ENCODE data around the gene PDGFRB.
A peak's percentile ranks its signal among the peaks of the same experiment; 100 is the strongest.

PDGFRB gene

GRCh38 chr5:150082374-150082773 lies 73.3 kb downstream of the PDGFRB start:
- no peak for DNase-seq (ENCODE audit: low spot score)

DNA sequence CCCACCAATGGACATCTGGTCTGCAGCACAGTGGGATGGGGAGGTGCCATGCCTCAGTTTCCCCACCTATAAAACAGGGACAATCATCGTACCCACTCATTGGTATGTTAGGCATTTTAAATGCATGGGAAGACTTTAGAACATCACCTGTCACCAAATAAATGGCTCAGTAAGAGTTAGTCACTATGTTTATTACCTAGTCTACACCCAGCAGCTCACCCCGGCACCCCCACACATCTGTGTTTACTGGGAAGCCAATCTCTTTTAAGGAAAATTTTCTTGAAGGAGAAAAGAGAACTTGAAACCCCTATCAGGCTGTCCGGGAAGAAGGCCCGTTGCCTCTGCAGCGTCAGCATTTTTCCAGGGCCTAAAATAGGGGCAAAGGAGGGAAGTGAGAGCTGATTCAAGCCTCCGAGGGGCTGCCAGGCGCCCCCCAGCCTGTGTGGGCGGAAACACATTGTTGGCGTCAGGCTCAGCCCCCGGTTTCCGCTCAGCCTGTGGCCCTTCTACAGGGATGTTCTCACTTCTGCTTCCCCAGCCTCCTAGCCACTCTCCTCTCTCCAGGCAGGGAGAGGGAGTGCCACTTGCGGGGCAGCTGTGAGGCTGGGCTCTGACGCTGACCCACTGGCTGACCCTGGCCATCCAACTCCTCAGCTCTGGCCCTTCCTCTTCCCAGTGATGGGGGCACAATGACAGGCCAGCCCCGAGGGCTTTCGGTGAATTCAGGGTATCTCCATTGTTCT lies 73.9 kb downstream of the PDGFRB start:
- peak; percentile 39 for DNase-seq (ENCODE audit: low spot score)

- DNase-seq (ENCODE audit: low spot score), result no peak
Observed at GRCh38 chr5:150080696-150081435, 74.8 kb downstream of the PDGFRB start.

DNA sequence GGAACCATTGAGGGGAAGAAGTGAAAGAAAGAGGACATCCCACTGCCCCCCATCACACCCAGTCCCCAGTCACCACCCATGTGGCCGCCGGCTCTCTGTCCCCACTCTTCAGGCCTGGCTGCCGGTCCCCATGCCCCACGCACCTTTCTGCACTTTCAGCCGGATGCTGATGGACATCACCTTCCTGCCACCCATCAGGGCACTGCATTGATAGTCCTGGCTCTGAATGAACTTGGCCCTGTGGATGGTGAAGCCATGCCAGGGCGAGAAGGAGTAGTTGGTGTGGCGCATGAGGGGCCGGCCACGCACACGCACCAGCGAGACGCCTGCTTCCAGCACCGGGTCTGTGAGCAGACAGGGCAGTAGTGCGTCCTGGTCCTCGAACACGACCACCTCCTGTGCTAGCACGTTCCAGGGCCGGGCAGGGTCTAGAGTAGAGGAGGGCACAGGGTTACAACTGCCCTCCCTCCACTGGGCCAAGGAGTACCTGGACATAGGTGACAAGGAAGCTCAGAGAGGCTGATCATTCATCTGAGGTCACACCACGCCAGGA lies 75.7 kb downstream of the PDGFRB start:
- no peak for DNase-seq (ENCODE audit: low spot score)

DNA sequence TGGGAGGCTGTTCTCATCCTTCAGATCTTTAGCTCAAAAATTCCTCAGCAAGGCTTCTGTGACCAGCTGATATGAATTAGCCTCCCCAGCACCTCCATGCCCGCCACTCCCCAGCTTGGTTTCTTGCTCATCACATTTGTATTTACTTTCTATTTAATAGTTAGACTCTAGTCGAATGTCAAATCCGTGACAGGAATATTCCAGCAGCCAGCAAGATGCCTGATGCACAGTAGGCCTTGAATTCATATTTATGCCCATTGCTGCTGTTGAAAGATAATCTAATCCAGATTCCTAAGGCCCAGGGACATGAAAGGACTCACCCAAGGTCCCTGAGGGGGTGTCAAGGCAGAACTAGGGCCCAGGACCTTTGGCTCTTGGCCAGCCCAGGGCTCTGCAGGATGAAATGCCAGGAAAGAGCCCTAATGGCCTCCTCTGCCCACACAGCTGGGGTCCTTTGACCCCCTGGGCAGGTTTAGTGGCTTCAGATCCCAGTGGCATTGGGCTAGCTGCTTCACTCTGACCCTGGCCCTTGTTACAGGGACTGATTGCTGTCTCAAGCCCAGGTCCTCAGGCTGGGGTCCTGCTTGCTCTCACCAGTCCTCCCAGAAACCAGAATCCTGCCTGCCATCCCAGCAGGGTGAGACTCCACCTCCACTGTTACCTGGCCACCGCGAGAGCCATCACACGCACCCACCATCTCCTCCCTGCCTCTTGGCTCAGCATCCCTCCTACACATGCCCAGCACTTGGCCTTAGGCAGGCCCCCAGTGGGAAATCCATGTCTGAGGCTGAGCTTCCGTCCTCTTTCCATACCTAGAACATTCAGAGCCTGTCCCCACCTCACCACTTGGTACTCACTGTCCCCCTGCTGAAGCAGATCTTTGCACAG lies 76.6 kb downstream of the PDGFRB start:
- DNase-seq (ENCODE audit: low spot score), result no peak

DNA sequence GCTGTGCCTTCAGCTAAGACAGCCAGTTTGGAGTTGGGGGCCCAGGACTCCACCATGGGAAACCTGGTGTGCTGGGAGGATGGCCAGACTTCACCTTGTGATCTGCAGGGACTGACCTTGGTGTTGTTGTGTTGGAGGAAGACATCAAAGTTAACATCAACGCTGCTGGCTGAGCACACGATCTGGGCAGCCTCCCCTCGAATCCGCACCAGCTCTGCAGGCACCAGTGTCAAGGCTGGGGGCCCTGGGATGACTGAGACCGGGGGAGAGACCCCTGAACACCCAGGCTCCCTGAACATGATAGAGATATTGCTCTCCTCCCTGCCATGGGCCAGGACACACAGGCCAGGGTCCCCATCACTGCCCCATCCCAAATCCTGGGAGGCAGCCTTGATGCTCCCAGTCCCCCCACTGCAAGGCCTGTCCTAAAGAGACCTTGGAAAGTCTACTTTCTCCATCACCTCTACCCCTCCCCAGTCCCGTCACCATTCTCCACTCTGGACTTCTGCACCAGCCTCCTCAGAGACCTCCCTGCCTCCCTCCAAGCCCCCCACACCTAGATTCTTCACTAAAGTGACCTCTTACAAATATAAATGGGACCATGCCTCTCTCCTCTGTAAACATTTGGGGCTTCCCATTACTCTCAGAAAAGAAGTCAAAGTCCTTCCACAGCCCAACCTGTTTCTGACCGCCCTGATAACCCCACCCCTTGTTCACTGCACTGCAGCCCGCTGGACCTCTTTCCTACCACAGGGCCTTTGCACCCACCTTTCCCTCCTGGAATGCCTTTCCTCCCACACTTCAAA lies 77.4 kb downstream of the PDGFRB start:
- no peak for DNase-seq (ENCODE audit: low spot score)

- DNase-seq (ENCODE audit: low spot score), result no peak
Observed at GRCh38 chr5:150077060-150077459, 78.6 kb downstream of the PDGFRB start.

DNA sequence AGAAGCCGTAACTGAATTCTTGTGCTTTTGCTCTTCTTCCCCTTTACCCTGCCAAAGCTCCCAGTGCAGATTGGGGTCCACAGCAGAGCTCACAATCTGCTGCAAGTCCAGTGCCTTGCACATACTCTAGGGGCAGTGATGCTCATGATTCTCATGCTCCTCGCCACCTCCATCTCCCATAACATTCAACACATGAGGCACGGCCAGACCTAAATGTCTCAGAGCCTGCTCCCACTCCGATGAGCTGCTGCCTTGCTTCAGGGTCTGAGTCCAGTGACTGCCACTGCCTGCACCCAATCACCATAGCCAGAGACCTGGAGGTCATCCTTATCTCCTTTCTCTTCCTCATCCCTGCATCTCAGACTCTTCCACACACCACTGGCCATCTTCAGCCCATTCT lies 79.8 kb downstream of the PDGFRB start:
- DNase-seq (ENCODE audit: low spot score), result no peak

- no peak for DNase-seq (ENCODE audit: low spot score)
Observed at GRCh38 chr5:150075233-150075632, 80.4 kb downstream of the PDGFRB start.

DNA sequence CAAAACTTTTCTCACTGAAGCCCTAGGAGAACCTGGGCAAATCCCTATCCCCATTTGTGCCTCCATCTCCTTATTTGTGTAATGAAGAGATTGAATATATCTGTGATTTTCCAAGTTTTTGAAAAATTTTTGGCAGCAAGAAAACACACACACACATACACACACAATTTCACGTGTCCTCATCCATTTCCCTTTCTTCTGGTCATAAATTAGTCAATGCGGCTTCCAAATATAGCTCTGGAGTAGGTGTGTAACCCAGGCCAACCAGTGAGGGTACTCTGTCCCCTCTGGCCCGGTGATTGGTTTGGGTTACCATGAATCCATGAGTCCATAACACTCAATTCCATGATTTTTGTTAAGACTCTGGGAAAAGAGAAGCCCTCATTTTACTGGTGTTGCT lies 82.0 kb downstream of the PDGFRB start:
- DNase-seq (ENCODE audit: low spot score), result no peak

DNA sequence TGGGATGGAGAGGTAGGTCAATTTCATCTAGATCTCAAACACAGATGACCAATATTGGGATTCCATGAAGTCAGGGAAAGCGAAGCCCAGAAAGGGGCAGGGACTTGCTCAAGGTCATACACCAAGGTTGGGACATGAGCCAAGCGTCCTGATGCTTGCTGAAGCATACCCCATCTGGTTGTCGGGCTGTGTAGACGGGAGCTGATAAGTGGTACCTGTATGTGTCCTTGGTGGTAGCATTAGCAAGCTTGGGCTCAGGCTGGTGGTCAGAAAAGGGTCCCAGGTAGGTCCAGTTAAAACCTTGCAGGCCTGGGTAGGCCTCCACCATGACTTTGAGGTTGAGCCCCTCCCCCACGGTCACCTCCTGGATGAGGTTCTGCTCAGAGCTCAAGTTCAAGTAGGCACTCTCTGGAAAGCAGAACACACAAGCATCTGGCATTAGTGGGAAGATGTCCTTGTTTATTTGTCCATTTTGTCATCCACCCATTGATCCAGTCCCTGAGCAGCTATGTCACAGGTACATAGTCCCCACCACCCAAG lies 82.5 kb downstream of the PDGFRB start:
- no peak for DNase-seq (ENCODE audit: low spot score)

DNA sequence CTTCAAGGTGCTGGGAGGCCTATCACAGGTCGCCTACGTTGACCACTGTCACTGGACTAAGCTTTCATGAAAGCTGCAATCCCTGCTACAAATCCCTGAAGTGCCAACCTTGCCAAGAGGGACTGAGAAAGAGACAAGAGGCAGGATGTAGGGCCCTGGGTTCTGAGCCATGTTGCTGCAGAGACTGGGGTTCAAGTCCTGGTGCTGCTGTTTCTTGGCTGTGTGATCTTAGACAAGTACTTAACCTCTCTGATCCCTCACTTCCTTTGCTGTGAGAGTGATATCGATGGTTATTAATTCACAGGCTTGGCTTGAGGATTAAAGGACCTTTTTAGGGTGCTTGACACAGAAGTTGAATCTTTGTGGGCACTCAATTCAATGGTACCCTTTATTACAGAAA lies 84.8 kb downstream of the PDGFRB start:
- DNase-seq (ENCODE audit: low spot score), result no peak

DNA sequence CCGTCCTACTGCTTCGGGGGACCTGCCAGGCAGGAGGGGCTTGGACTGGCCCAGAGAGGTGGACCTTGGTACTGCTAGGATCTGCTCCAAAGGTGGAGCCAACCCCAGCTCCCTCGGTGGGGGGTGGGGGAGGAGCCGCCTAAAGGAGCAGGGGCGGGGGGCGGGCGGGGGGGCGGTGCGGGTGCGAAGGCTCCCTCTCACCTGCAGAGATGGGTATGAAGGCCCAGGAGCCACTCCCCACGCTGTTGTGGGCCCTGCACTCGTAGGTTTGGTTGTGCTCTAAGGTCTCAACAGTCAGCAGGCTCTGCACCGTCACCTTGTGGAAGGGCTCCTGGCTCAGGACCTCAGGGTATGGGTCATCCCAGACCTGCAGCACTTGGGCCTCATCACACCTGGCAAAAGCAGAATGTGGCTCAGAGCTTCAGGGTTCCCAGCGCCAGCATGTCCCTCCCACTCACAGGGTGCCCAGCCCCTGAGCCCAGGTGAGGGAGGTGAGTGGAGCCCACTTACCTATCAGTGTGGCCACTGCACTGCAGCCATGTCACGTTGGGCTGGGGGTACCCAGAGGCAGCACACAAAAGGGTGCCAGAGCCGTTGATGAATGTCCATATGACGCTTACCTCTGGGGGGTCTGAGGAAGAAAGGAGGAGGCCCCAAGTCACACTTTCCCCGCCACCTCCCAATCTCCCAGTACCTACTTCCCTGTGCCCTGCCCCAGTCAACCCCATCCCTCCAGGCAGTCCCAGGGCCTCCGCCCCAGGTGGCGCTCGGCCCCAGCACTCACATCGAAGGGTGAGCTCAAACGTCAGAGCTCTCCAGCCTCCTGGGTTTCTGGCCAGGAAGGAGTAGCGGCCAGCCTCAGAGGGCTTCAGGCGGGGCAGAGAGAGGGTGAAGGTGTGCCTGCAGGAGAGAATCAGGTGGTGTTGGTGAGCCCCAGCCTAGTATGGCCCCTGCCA lies 85.7 kb downstream of the PDGFRB start:
- DNase-seq (ENCODE audit: low spot score), result no peak

GRCh38 chr5:150068961-150069645 lies 86.5 kb downstream of the PDGFRB start:
- no peak for DNase-seq (ENCODE audit: low spot score)

DNA sequence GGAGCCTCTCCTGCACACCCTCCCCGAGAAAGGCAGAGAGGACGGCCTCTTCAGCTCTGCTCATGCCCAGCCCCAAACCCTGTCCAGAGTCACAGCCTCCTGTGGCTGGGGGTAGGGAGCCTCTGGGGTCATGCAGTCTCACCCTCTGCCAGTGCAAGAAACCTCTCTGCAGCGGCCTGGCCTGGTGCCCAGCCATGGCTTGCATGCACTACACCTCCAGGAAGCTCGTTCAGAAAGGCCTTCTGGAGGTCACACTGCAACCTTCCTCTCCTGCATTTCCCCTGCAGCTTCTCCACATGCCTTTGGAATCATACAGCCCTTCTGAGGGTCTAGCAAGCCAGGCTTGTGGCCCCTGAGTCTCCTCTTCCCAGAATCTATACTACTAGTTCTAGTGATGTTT lies 87.2 kb downstream of the PDGFRB start:
- no peak for DNase-seq (ENCODE audit: low spot score)

DNA sequence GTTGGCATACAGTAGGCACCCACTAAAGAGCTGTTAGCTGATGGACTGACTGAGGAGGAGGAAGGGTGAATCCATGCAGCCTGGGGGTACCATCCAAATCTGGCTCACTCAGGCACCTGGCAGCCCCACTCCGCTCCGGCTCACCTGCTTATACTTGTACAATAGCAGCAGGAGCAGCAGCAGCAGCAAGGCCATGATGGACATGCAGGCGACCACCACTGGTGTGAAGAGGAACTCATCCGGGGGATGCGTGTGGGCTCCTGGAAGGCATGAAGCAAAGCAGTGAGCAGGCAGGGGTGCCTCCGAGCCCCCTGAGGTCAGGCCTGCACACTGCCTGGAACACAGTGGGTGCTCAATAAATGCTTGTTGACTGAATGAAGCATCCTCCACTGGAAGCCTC lies 87.6 kb downstream of the PDGFRB start:
- no peak for DNase-seq (ENCODE audit: low spot score)

DNA sequence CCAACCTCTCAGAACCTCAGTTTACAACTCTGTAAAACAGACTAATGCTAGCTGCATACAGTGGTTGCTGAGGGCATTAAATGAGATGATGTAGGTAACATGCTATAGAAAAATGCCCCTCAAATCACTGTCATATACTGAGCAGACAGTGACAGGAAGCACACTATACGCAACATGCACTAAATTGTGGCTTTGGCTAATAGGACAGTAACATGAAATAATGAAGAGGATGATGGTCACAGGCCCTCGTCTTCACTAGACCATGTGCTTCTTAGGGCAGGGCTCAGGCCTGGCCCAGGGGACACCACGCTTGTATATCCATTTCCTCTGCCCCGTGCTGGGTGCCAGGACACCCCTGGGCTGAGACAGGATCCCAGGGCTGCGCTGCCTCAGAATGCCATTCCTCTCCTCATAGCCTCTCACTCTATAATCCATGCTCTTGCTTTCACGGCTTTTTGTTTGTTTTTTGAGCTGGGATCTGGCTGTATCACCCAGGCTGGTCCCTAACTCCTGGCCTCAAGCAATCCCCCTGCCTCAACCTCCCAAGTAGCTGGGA lies 88.2 kb downstream of the PDGFRB start:
- no peak for DNase-seq (ENCODE audit: low spot score)

DNA sequence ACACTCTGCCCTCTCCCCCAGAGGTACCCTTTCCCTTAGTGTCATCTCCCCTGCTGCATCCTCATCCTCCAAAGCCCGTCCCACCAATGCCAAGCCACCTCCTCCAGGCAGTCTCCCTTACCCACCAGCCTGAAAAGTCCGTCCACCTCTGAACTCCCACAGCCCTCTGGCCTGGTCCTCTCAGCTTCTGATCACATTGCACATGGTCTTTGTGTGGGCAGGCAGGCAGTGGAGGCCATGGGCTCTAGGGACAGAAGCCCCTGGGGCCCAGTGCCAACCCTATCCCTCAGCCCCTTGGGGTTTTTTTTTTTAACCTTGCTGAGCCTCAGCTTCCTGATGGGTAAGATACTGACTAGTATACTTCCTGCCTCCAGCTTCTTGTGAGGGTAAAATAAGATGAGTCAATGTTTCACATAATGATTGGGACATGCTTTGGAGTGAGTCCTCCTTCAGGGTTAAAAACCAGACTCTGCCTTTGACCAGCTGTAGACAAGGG lies 88.7 kb downstream of the PDGFRB start:
- no peak for DNase-seq (ENCODE audit: low spot score)

DNA sequence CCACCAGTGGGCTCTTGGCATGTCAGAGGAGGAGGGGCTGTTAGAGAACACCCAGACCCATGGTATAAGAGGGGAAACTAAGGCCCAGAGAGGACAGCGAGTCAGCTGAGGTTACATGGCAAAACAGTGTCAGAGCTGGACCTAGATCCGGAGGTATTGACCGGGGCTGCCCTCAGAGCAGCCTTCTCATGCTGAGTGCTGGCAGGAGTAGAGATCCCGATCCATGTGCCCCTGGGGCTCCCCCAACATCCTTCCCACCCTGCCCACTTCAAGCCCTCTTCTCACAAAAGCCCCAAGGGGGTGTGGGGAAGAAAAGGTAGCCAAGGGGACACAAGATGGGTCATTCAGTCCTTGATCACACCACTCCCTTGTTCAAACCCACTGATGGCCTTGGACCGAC lies 89.2 kb downstream of the PDGFRB start:
- no peak for DNase-seq (ENCODE audit: low spot score)

Measured in putamen (tissue), 1 donor.